Measurements from ENCODE around the gene EVA1B. TPM values are rescaled to one million over a fixed set of nuclear protein-coding genes. Genes with fewer than 3 reads are reported as not detected.

The EVA1B gene
- total and polyA plus RNA-seq, 2 donors (not counting 3 experiments of a cell fraction or from before 2014, with no cell fraction given): 64.7 to 132 TPM

GRCh38 chr1:36320767-36321118 is 2.7 kb downstream of the EVA1B start:
- Histone ChIP-seq H3K4me2 (ENCODE audit: insufficient read depth, low read length) (no peak overlapping the region), H3K27ac (ENCODE audit: insufficient read depth, low read depth, low read length) (no peak overlapping the region), H3K9ac (replicated peaks; ENCODE audit: extremely low read depth, insufficient read depth, low read length) (no peak overlapping the region), H3K4me3 (replicated peaks in 1 of 3; ENCODE audit: insufficient read depth in 1 of 3, low read depth in 1 of 3, low read length in 3 of 3) (no peak overlapping the region), H3K27me3 (ENCODE audit: control insufficient read depth in 2 of 2, insufficient read depth in 2 of 2, low read length in 2 of 2) (no peaks in the 10 kb centered on the region), H3K36me3 (ENCODE audit: control insufficient read depth in 2 of 2, extremely low read depth in 1 of 2, insufficient read depth in 2 of 2, low read length in 2 of 2) (peaks cover 0 to 5% of the 10 kb centered on the region in 2 experiments), H4K20me1 (replicated peaks; ENCODE audit: control insufficient read depth, extremely low read depth, insufficient read depth, low read length) (no peaks in the 10 kb centered on the region), H2AFZ (ENCODE audit: low read depth, low read length) (no peak overlapping the region), H3K79me2 (ENCODE audit: control insufficient read depth, insufficient read depth, low read length) (peaks cover 14% of the 10 kb centered on the region), H3K9me1 (replicated peaks; ENCODE audit: control insufficient read depth, extremely low read depth, insufficient read depth, low read length) (no peaks in the 10 kb centered on the region), H3K4me1 (ENCODE audit: control insufficient read depth, extremely low read depth, insufficient read depth, low read length) (peaks cover 13% of the 10 kb centered on the region), H3K9me3 (replicated peaks; ENCODE audit: control insufficient read depth, insufficient read depth, low read length) (no peaks in the 10 kb centered on the region)
- CTCF ChIA-PET: no interaction called here
- FAIRE-seq (no peak), DNase-seq (ENCODE audit: low read depth, low spot score) (no peak)
- dilution Hi-C loops (cut with MboI; ENCODE audit: extremely low pct_ligation_motif_present, low sequenced_read_pairs): no loop called here
- TF ChIP-seq MYC (IDR thresholded peaks at IDR 0.05; ENCODE audit: low read depth, low read length): no peak
- TF ChIP-seq EZH2 (IDR thresholded peaks at IDR 0.05; ENCODE audit: borderline replicate concordance, low read depth, low read length, severe bottlenecking): no peak
- TF ChIP-seq POLR2AphosphoS5 (IDR thresholded peaks at IDR 0.05; ENCODE audit: insufficient read depth, low read depth, low read length): no peak
- no peak for TF ChIP-seq MAX (IDR thresholded peaks at IDR 0.05; ENCODE audit: insufficient read depth, insufficient read length)
- no peak for TF ChIP-seq GATA2 (IDR thresholded peaks at IDR 0.05; ENCODE audit: insufficient read depth, insufficient read length, low read depth, low read length)
- no peak for TF ChIP-seq POLR2A (IDR thresholded peaks at IDR 0.05; ENCODE audit: low read depth, low read length)
- TF ChIP-seq JUN (IDR thresholded peaks at IDR 0.05; ENCODE audit: borderline replicate concordance, insufficient read depth, insufficient read length, low read depth): no peak
- no peak for TF ChIP-seq CTCF (IDR thresholded peaks at IDR 0.05; ENCODE audit: extremely low read depth in 1 of 2, insufficient read depth in 1 of 2, low read depth in 1 of 2, low read length in 2 of 2)
- no peak for TF ChIP-seq FOS (IDR thresholded peaks at IDR 0.05; ENCODE audit: borderline replicate concordance, insufficient read depth, low read length)
- intact Hi-C loops (cut with micrococcal nuclease): no loop called here
- no TSS peak for BruUV-seq (replicated peaks)
- POLR2A ChIA-PET: no interaction called here

Data from endothelial cell of umbilical vein (primary cell).